ENCODE results near the gene CLEC4E. TPM values are rescaled to one million over a fixed set of nuclear protein-coding genes. Genes with fewer than 3 reads are reported as not detected.

CLEC4E gene
- polyA plus RNA-seq, 3 donors, result 50.8 to 218 (median 126) TPM

DNA sequence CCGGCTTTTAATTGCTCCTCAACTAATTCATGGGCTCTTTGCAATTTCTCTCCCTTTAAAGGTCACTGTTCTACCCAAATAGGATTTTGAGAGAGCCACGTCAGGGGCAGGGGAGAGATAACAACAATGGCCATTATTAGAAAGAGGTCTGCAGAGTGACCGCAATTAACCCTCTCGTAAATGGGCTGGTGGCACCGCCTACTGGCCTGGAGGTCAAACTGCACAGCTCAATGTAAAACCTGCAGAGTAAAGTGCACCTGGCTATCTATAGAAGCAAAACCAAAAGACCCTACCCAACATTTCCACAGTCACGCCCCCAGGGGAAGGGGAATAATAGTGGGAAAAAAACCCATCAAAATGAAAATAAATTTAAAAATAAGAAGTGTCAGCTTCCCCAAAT lies 21.6 kb upstream of the CLEC4E start:
- intact Hi-C loops (cut with micrococcal nuclease), result no loop called here
- H3K4me1 ChIP-seq (ENCODE audit: control insufficient read depth in 1 of 2, insufficient read depth in 2 of 2, low read length in 2 of 2), result peaks cover 30 to 39% of the 10 kb centered on the region in 2 donors
- no peak overlapping the region for H3K4me3 ChIP-seq (replicated peaks in 1 of 3; ENCODE audit: low read depth in 2 of 3, low read length in 3 of 3)
- H3K36me3 ChIP-seq (replicated peaks in 1 of 2; ENCODE audit: control insufficient read depth in 1 of 2, insufficient read depth in 2 of 2, low read length in 2 of 2), result no peaks in the 10 kb centered on the region
- no peak for DNase-seq
- H3K4me2 ChIP-seq (replicated peaks; ENCODE audit: extremely low read depth, low read length, poor library complexity, severe bottlenecking), result no peak overlapping the region
- WGBS (ENCODE audit: insufficient coverage), result 95% methylated on average over 4 of the region's 6 CpGs
- Mint-ChIP-seq H3K36me3 (peaks cover 0 to 1% of the 10 kb centered on the region in 2 donors), H3K4me1 (peaks cover 37% of the 10 kb centered on the region), H3K27ac (peak overlapping the region in 1 of 7 donors; percentile 42), H3K4me3 (no peak overlapping the region), H3K9me3 (peaks cover 4 to 11% (median 7%) of the 10 kb centered on the region in 7 donors), H3K27me3 (ENCODE audit: low read depth in 3 of 3) (peaks cover 0 to 1% (median 0%) of the 10 kb centered on the region in 3 donors)
- H3K79me2 ChIP-seq (ENCODE audit: insufficient read depth, low read length), result no peaks in the 10 kb centered on the region
- no peaks in the 10 kb centered on the region for H4K20me1 ChIP-seq (ENCODE audit: insufficient read depth, low read length)
- H3K9me3 ChIP-seq (replicated peaks in 1 of 2; ENCODE audit: control insufficient read depth in 1 of 2, insufficient read depth in 1 of 2, low read length in 2 of 2), result peaks cover 6 to 8% of the 10 kb centered on the region in 2 donors
- H3K9ac ChIP-seq (ENCODE audit: insufficient read depth, low read length, poor library complexity, severe bottlenecking), result no peak overlapping the region
- no peak for TF ChIP-seq CTCF (IDR thresholded peaks at IDR 0.05)
- H3K27ac ChIP-seq (ENCODE audit: low read depth in 1 of 2, low read length in 2 of 2), result no peak overlapping the region
- H3K27me3 ChIP-seq (ENCODE audit: control insufficient read depth in 2 of 2, insufficient read depth in 2 of 2, low read length in 2 of 2), result no peaks in the 10 kb centered on the region
- H2AFZ ChIP-seq (ENCODE audit: insufficient read depth, low read depth, low read length, poor library complexity, severe bottlenecking), result no peak overlapping the region

- Mint-ChIP-seq H3K4me3 (no peak overlapping the region), H3K27me3 (ENCODE audit: low read depth in 3 of 3) (peaks cover 0 to 1% (median 0%) of the 10 kb centered on the region in 3 donors), H3K27ac (no peak overlapping the region), H3K36me3 (no peaks in the 10 kb centered on the region), H3K9me3 (peaks cover 4 to 10% (median 7%) of the 10 kb centered on the region in 7 donors), H3K4me1 (peaks cover 24% of the 10 kb centered on the region)
- Histone ChIP-seq H3K79me2 (ENCODE audit: insufficient read depth, low read length) (no peaks in the 10 kb centered on the region), H3K4me3 (replicated peaks in 1 of 3; ENCODE audit: low read depth in 2 of 3, low read length in 3 of 3) (no peak overlapping the region), H3K36me3 (replicated peaks in 1 of 2; ENCODE audit: control insufficient read depth in 1 of 2, insufficient read depth in 2 of 2, low read length in 2 of 2) (no peaks in the 10 kb centered on the region), H3K27ac (ENCODE audit: low read depth in 1 of 2, low read length in 2 of 2) (no peak overlapping the region), H4K20me1 (ENCODE audit: insufficient read depth, low read length) (no peaks in the 10 kb centered on the region), H3K9ac (ENCODE audit: insufficient read depth, low read length, poor library complexity, severe bottlenecking) (no peak overlapping the region), H3K4me1 (ENCODE audit: control insufficient read depth in 1 of 2, insufficient read depth in 2 of 2, low read length in 2 of 2) (peaks cover 18 to 26% of the 10 kb centered on the region in 2 donors), H3K27me3 (ENCODE audit: control insufficient read depth in 2 of 2, insufficient read depth in 2 of 2, low read length in 2 of 2) (no peaks in the 10 kb centered on the region), H3K9me3 (replicated peaks in 1 of 2; ENCODE audit: control insufficient read depth in 1 of 2, insufficient read depth in 1 of 2, low read length in 2 of 2) (peaks cover 6 to 8% of the 10 kb centered on the region in 2 donors), H3K4me2 (replicated peaks; ENCODE audit: extremely low read depth, low read length, poor library complexity, severe bottlenecking) (no peak overlapping the region), H2AFZ (ENCODE audit: insufficient read depth, low read depth, low read length, poor library complexity, severe bottlenecking) (no peak overlapping the region)
- intact Hi-C loops (cut with micrococcal nuclease), result no loop called here
- no CpG with 5 or more reads among the region's 4 CpGs for WGBS (ENCODE audit: insufficient coverage)
- no peak for TF ChIP-seq CTCF (IDR thresholded peaks at IDR 0.05)
- DNase-seq, result no peak
These were observed 20.3 kb upstream of the CLEC4E start for GRCh38 chr12:8561011-8561410.

Data from CD14-positive monocyte (primary cell).